Measurements from ENCODE around the gene MXRA7.
"Not testable (repeated sequence)": the region's sequence is repeated elsewhere in the genome, so short reads cannot be mapped to it uniquely, and the experiment has no call there.

DNA sequence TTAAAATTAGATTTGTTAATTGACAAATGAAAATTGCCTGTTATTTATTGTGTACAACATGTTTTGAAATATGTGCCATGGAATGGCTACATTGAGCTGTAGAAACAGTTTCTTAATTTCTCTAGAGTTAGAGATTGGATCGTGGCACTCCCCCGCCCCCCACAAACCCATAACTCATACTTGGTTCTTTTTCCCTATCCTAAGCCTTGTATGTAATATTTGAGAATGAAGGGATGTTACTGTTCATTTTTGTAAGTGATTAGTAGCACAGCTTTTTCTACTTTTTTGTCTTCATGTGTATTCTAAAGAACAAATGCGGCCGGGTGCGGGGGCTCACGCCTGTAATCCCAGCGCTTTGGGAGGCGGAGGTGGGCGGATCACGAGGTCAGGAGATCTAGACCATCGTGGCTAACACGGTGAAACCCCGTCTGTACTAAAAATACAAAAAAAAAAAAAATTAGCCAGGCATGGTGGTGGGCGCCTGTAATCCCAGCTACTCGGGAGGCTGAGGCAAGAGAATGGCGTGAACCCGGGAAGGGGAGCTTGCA lies 28.9 kb upstream of the MXRA7 start:
- TF ChIP-seq CTCF, POLR2A (IDR thresholded peaks at IDR 0.05): not testable (repeated sequence)
